Measurements from ENCODE around the gene TBC1D25.

GRCh38 chrX:48600226-48600625 is 60.7 kb downstream of the TBC1D25 start:
- TF ChIP-seq, protein P1, sequence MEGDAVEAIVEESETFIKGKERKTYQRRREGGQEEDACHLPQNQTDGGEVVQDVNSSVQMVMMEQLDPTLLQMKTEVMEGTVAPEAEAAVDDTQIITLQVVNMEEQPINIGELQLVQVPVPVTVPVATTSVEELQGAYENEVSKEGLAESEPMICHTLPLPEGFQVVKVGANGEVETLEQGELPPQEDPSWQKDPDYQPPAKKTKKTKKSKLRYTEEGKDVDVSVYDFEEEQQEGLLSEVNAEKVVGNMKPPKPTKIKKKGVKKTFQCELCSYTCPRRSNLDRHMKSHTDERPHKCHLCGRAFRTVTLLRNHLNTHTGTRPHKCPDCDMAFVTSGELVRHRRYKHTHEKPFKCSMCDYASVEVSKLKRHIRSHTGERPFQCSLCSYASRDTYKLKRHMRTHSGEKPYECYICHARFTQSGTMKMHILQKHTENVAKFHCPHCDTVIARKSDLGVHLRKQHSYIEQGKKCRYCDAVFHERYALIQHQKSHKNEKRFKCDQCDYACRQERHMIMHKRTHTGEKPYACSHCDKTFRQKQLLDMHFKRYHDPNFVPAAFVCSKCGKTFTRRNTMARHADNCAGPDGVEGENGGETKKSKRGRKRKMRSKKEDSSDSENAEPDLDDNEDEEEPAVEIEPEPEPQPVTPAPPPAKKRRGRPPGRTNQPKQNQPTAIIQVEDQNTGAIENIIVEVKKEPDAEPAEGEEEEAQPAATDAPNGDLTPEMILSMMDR (IDR thresholded peaks at IDR 0.05; ENCODE audit: low read length) = no peak
- TF ChIP-seq EZH2 (IDR thresholded peaks at IDR 0.05; ENCODE audit: borderline replicate concordance, low read length) = no peak
